Activated CD4-positive, alpha-beta memory T cell treated with anti-CD3 and anti-CD28 coated beads, Interleukin-2, amount 10 ng/mL, durations not matched to agents 7 days and 5 days (primary cell): Measurements from ENCODE around the gene GPRIN2. TPM values are rescaled to one million over a fixed set of nuclear protein-coding genes. Genes with fewer than 3 reads are reported as not detected.
A peak's percentile ranks its signal among the peaks of the same experiment; 100 is the strongest.
"Not testable (repeated sequence)": the region's sequence is repeated elsewhere in the genome, so short reads cannot be mapped to it uniquely, and the experiment has no call there.

ENCODE experiments used
- CTCF ChIA-PET: fragments of 350-600 bp; sonication (Branson Sonifier 250); formaldehyde crosslinking; loops from one replicate; lab custom pipeline; 2021; ENCODE audit warnings: antibody characterized with exemption, inconsistent platforms; lab: Charles Lee
- POLR2A ChIA-PET: fragments of 350-600 bp; sonication (Branson Sonifier 250); formaldehyde crosslinking; loops from one replicate; lab custom pipeline; 2021; ENCODE audit warnings: antibody characterized with exemption; lab: Charles Lee
- DNase-seq: peaks from one replicate; pipeline ENCODE4 v3.0.0-alpha.2; 2020
- H3K27ac Mint-ChIP-seq: one replicate; pipeline ENCODE4 v1.8.0; 2021; ENCODE audit warnings: mild to moderate bottlenecking, mixed read lengths
- H3K27me3 Mint-ChIP-seq: one replicate; pipeline ENCODE4 v1.8.0; 2021; ENCODE audit warnings: mixed read lengths
- H3K36me3 Mint-ChIP-seq: one replicate; pipeline ENCODE4 v1.8.0; 2021; ENCODE audit warnings: low read depth, mixed read lengths
- H3K4me1 Mint-ChIP-seq: one replicate; pipeline ENCODE4 v1.8.0; 2021; ENCODE audit warnings: mixed read lengths
- H3K4me3 Mint-ChIP-seq: one replicate; pipeline ENCODE4 v1.8.0; 2021; ENCODE audit warnings: mild to moderate bottlenecking, mixed read lengths
- H3K9me3 Mint-ChIP-seq: one replicate; pipeline ENCODE4 v1.8.0; 2021; ENCODE audit warnings: mixed read lengths
- total RNA-seq, 2 experiments: library from RNA; stranded (reverse); gene quantifications; one replicate each; pipeline ENCODE4 v1.2.3, GENCODE V29; 2021

Gene GPRIN2
- total RNA-seq, result not detected

DNA sequence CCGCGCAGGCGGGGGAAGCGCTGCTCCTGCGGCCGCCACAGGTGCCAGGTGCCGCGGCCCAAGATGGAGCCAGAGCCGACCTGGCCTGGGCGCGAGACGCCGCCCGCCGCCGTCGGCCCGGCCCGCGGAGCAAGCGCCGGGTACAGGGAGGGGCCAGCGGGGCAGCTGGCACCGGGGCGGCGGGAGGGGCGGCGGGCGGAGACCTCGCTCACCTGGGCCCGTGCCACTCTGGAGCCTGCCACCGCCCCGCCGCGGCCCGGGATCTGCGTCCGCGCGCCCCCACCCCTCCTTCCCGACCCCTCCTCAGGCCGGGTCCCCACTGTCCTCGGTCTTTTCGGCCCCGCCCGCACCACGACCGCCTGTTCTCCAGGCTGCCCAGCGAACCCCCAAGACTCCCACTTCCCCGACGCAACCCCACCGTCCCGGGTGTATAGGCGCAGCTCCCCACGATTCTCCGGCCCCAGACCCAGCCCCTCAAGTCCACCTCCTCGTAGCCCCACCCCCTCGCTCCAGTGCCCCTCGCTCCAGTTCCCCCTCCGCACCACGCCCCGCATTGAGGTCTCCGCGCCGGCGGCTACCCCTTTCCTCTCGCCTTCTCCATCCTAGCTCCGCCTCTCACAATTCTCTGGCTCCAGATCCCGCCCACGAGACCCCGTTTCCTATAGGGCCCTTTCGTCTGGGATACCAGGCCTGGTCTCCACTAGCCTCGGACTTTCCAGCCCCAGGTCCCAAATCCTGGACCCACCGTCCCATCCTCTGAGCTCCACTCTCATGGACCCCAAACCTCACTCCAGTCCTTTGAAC, at the start of gene GPRIN2:
TSS of gene GPRIN2 (minus strand) at position 144 of the 804 bp plus-strand sequence. CDS start 5,922 bp downstream, outside the sequence.
- Mint-ChIP-seq H3K36me3 (no peaks in the 10 kb centered on the region), H3K9me3 (no peaks in the 10 kb centered on the region), H3K27me3 (no peaks in the 10 kb centered on the region), H3K4me3 (no peak within 1 kb of the TSS), H3K4me1 (peaks cover 2% of the 10 kb centered on the region), H3K27ac (no peak within 1 kb of the TSS)
- CTCF ChIA-PET, result no interaction called here
- peak; percentile 15 for DNase-seq
- POLR2A ChIA-PET, result no interaction called here

DNA sequence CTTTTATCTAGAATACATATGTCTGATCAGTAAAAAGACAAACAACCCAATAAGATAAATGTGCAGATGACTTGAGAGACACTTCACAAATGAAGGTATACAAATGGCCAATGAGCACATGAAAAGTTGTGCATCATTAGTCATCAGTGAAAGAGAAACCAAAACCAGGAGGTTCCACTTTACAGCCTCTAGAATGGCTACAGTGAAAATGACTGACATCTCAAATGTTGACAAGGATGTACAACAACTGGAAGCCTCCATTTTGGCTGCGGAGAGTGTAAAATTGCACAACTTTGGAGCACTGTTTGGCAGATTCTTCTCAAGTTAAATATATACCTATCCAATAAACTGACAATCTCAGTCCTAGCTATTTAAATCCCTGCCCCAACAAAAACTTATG, 44.1 kb upstream of the GPRIN2 start:
- H3K36me3 Mint-ChIP-seq, H3K9me3 Mint-ChIP-seq, DNase-seq, H3K27me3 Mint-ChIP-seq, H3K4me3 Mint-ChIP-seq, H3K27ac Mint-ChIP-seq, POLR2A ChIA-PET, H3K4me1 Mint-ChIP-seq, CTCF ChIA-PET: not testable (repeated sequence)

- CTCF ChIA-PET, H3K36me3 Mint-ChIP-seq, H3K27ac Mint-ChIP-seq, POLR2A ChIA-PET, H3K4me1 Mint-ChIP-seq, H3K27me3 Mint-ChIP-seq, H3K9me3 Mint-ChIP-seq: not testable (repeated sequence)
- DNase-seq, result peak; percentile 17
- H3K4me3 Mint-ChIP-seq, result peak overlapping the region; percentile 58
Observed at GRCh38 chr10:46597616-46598246, 41.3 kb upstream of the GPRIN2 start.

- H3K4me1 Mint-ChIP-seq, POLR2A ChIA-PET, H3K36me3 Mint-ChIP-seq, DNase-seq, H3K27ac Mint-ChIP-seq, H3K4me3 Mint-ChIP-seq, CTCF ChIA-PET, H3K9me3 Mint-ChIP-seq, H3K27me3 Mint-ChIP-seq: not testable (repeated sequence)
Observed at GRCh38 chr10:46596570-46596969, 40.1 kb upstream of the GPRIN2 start.

- H3K27ac Mint-ChIP-seq, H3K9me3 Mint-ChIP-seq: not testable (repeated sequence)
Observed at GRCh38 chr10:46594453-46595063, 38.1 kb upstream of the GPRIN2 start.

GRCh38 chr10:46593307-46593706, 36.8 kb upstream of the GPRIN2 start:
- H3K4me1 Mint-ChIP-seq, H3K27ac Mint-ChIP-seq, H3K27me3 Mint-ChIP-seq, H3K4me3 Mint-ChIP-seq, POLR2A ChIA-PET, CTCF ChIA-PET, H3K36me3 Mint-ChIP-seq, H3K9me3 Mint-ChIP-seq, DNase-seq: not testable (repeated sequence)

More at GRCh38 chr10:46594453-46595063, 38.1 kb upstream of the GPRIN2 start:
- POLR2A ChIA-PET, H3K4me3 Mint-ChIP-seq, CTCF ChIA-PET, H3K27me3 Mint-ChIP-seq, DNase-seq, H3K36me3 Mint-ChIP-seq, H3K4me1 Mint-ChIP-seq: not testable (repeated sequence)

- H3K36me3 Mint-ChIP-seq, H3K27me3 Mint-ChIP-seq, DNase-seq, H3K4me1 Mint-ChIP-seq, POLR2A ChIA-PET, CTCF ChIA-PET, H3K4me3 Mint-ChIP-seq, H3K9me3 Mint-ChIP-seq, H3K27ac Mint-ChIP-seq: not testable (repeated sequence)
Observed at GRCh38 chr10:46591053-46591452, 34.6 kb upstream of the GPRIN2 start.

DNA sequence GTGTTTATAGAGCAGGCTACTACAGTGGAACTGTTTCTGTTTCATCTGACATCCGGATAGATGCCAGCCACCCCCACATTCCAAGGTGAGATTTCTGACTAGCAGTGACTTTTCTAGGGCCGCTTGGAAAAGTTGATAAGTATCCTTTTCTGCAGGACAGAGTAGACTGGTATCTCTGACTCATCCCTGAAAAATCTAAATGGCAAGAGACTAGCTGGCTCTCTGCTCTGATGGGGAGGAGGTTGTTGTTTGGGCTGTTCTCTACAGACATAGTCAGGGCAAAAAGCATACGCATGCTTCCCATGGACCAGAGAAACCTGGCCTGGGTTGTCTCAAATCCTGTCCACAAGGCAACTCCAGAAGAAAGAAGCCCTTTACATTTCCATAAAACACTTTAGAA, 33.1 kb upstream of the GPRIN2 start:
- H3K36me3 Mint-ChIP-seq, H3K9me3 Mint-ChIP-seq, POLR2A ChIA-PET, H3K4me3 Mint-ChIP-seq, H3K4me1 Mint-ChIP-seq, H3K27me3 Mint-ChIP-seq, CTCF ChIA-PET, DNase-seq, H3K27ac Mint-ChIP-seq: not testable (repeated sequence)

DNA sequence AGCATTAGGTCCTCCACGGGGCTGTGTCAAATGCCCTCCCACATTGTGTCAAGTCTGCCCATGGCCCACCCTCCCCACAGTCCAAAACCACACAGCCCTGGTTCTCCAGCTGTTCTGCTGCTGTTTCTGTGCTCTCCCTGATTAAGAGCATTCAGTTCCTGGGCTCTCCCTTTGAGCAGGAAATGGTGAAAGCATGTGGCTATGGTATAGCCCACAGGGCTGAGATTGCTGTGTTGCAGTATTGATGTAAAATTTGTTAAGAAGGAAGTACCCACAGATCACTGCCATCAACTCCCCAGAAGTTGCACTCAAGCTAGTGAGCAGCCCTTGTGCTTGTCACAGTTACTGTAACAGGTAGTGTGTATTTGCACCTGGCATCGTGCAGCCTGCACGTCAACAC, 31.8 kb upstream of the GPRIN2 start:
- DNase-seq, H3K27me3 Mint-ChIP-seq, H3K4me3 Mint-ChIP-seq, H3K4me1 Mint-ChIP-seq, H3K27ac Mint-ChIP-seq, H3K36me3 Mint-ChIP-seq, POLR2A ChIA-PET, CTCF ChIA-PET, H3K9me3 Mint-ChIP-seq: not testable (repeated sequence)

GRCh38 chr10:46587546-46587945, 31.1 kb upstream of the GPRIN2 start:
- H3K4me3 Mint-ChIP-seq, H3K9me3 Mint-ChIP-seq, H3K27ac Mint-ChIP-seq, DNase-seq, H3K4me1 Mint-ChIP-seq, POLR2A ChIA-PET, CTCF ChIA-PET, H3K36me3 Mint-ChIP-seq, H3K27me3 Mint-ChIP-seq: not testable (repeated sequence)

- H3K4me3 Mint-ChIP-seq, H3K27me3 Mint-ChIP-seq, CTCF ChIA-PET, H3K9me3 Mint-ChIP-seq, H3K36me3 Mint-ChIP-seq, DNase-seq, POLR2A ChIA-PET, H3K4me1 Mint-ChIP-seq, H3K27ac Mint-ChIP-seq: not testable (repeated sequence)
Observed at GRCh38 chr10:46585246-46585645, 28.8 kb upstream of the GPRIN2 start.

- CTCF ChIA-PET, H3K27me3 Mint-ChIP-seq, H3K4me3 Mint-ChIP-seq, POLR2A ChIA-PET, H3K27ac Mint-ChIP-seq, H3K9me3 Mint-ChIP-seq, H3K4me1 Mint-ChIP-seq, H3K36me3 Mint-ChIP-seq, DNase-seq: not testable (repeated sequence)
Observed at GRCh38 chr10:46584196-46584595, 27.7 kb upstream of the GPRIN2 start.

DNA sequence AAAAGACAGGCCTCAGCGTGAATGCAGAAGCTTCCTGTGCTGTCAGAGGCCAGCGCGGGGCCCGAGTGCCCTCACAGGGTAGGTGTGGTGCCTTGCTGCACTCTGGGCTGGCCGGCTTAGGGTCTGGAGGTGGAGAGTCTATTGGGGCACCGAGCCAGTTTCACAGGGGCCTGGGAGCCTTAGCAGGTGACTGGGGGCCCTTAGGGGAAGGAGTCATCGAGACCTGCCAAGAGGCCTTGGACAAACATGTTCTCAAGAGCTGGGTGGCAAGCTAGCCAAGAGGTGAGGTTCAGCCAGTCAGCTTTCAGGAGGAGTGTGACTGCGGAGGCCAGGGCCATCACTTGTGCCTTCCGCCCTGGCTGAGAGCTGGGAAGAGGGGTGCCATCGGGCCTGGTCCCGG, 26.1 kb upstream of the GPRIN2 start:
- H3K27ac Mint-ChIP-seq, POLR2A ChIA-PET, H3K27me3 Mint-ChIP-seq, H3K4me3 Mint-ChIP-seq, DNase-seq, H3K9me3 Mint-ChIP-seq, CTCF ChIA-PET, H3K4me1 Mint-ChIP-seq, H3K36me3 Mint-ChIP-seq: not testable (repeated sequence)
